Activated effector memory CD4-positive, alpha-beta T cell treated with Interleukin-2 at 50 U/mL for 16 hours (primary cell): ENCODE measurements around the gene CCDC181.
"Not testable (repeated sequence)": the region's sequence is repeated elsewhere in the genome, so short reads cannot be mapped to it uniquely, and the experiment has no call there.

Source experiments
- DNase-seq: peaks from one replicate; pipeline ENCODE4 v3.0.0-alpha.2; 2020

CCDC181 gene

GRCh38 chr1:169427081-169427641, at the start of gene CCDC181:
Gene CCDC181, minus strand, starts transcription at chr1:169427474. Its CDS starts 2,547 bp downstream, at chr1:169424927.
- DNase-seq = peak; percentile 24

GRCh38 chr1:169475806-169476387, 48.6 kb upstream of the CCDC181 start:
- no peak for DNase-seq

GRCh38 chr1:169474302-169474995, 47.2 kb upstream of the CCDC181 start:
- no peak for DNase-seq

- DNase-seq = no peak
These were observed 46.1 kb upstream of the CCDC181 start for GRCh38 chr1:169473347-169473746.

GRCh38 chr1:169472738-169473137, 45.5 kb upstream of the CCDC181 start:
- no peak for DNase-seq

GRCh38 chr1:169468982-169469381, 41.7 kb upstream of the CCDC181 start:
- no peak for DNase-seq

- no peak for DNase-seq
These were observed 39.3 kb upstream of the CCDC181 start for GRCh38 chr1:169466259-169467230.

- no peak for DNase-seq
These were observed 38.0 kb upstream of the CCDC181 start for GRCh38 chr1:169465281-169465680.

GRCh38 chr1:169462385-169462784, 35.1 kb upstream of the CCDC181 start:
- DNase-seq = no peak

- no peak for DNase-seq
These were observed 34.2 kb upstream of the CCDC181 start for GRCh38 chr1:169461390-169462000.

GRCh38 chr1:169460191-169460833, 33.0 kb upstream of the CCDC181 start:
- DNase-seq = no peak

GRCh38 chr1:169457443-169457842, 30.2 kb upstream of the CCDC181 start:
- no peak for DNase-seq

GRCh38 chr1:169456029-169456428, 28.8 kb upstream of the CCDC181 start:
- DNase-seq = no peak

- no peak for DNase-seq
These were observed 25.6 kb upstream of the CCDC181 start for GRCh38 chr1:169452921-169453320.

- DNase-seq = no peak
These were observed 24.0 kb upstream of the CCDC181 start for GRCh38 chr1:169451218-169451824.

- DNase-seq = no peak
These were observed 16.6 kb upstream of the CCDC181 start for GRCh38 chr1:169443923-169444322.

- DNase-seq = no peak
These were observed 1.0 kb downstream of the CCDC181 start for GRCh38 chr1:169426174-169426705.

GRCh38 chr1:169421309-169421708, 6.0 kb downstream of the CCDC181 start:
- no peak for DNase-seq

GRCh38 chr1:169414952-169415351, 12.3 kb downstream of the CCDC181 start:
- no peak for DNase-seq

- not testable (repeated sequence) for DNase-seq
These were observed 18.9 kb downstream of the CCDC181 start for GRCh38 chr1:169408340-169408739.

GRCh38 chr1:169402578-169402977, 24.7 kb downstream of the CCDC181 start:
- not testable (repeated sequence) for DNase-seq
